Measurements from ENCODE around the gene FGD4. TPM values are rescaled to one million over a fixed set of nuclear protein-coding genes. Genes with fewer than 3 reads are reported as not detected.

FGD4 gene
- total RNA-seq, 2 donors from 2014 or later: 36.3 to 54.4 TPM

DNA sequence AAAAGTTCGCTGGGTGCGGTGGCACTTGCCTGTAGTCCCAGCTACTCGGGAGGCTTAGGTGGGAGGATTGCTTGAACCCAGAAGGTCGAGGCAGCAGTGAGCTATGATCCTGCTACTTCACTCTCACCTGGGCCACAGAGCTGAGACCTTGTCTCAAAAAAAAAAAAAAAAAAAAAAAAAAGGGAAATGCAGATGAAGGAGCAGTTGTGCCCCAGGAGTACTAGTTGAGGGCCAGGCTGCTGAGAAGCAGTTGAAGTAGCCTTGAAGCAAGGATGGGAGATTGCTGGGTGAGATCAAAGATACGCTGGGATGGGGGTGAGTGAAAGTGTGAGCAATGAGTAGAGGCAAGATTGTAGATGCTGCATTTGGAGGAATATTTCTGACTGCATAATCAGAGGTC lies 186.3 kb downstream of the FGD4 start:
- WGBS, 2 donors: 94 to 98% methylated on average over 5 of the region's 5 CpGs
- Histone ChIP-seq H3K36me3 (replicated peaks in 1 of 2; ENCODE audit: insufficient read depth in 1 of 2, low read depth in 2 of 2) (peaks cover 0 to 6% of the 10 kb centered on the region in 2 donors), H3K4me1 (no peaks in the 10 kb centered on the region), H3K27ac (no peak overlapping the region), H3K9me3 (no peaks in the 10 kb centered on the region), H3K4me3 (no peak overlapping the region), H3K27me3 (no peaks in the 10 kb centered on the region)
- TF ChIP-seq POLR2A (IDR thresholded peaks at IDR 0.05): no peak
- TF ChIP-seq, protein P1, sequence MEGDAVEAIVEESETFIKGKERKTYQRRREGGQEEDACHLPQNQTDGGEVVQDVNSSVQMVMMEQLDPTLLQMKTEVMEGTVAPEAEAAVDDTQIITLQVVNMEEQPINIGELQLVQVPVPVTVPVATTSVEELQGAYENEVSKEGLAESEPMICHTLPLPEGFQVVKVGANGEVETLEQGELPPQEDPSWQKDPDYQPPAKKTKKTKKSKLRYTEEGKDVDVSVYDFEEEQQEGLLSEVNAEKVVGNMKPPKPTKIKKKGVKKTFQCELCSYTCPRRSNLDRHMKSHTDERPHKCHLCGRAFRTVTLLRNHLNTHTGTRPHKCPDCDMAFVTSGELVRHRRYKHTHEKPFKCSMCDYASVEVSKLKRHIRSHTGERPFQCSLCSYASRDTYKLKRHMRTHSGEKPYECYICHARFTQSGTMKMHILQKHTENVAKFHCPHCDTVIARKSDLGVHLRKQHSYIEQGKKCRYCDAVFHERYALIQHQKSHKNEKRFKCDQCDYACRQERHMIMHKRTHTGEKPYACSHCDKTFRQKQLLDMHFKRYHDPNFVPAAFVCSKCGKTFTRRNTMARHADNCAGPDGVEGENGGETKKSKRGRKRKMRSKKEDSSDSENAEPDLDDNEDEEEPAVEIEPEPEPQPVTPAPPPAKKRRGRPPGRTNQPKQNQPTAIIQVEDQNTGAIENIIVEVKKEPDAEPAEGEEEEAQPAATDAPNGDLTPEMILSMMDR (IDR thresholded peaks at IDR 0.05): no peak
- DNase-seq (no peak), ATAC-seq (no peak)
- intact Hi-C loops (cut with DNase I): no loop called here

- Histone ChIP-seq H3K27me3 (no peaks in the 10 kb centered on the region), H3K4me3 (no peak overlapping the region), H3K27ac (no peak overlapping the region), H3K4me1 (no peaks in the 10 kb centered on the region), H3K36me3 (replicated peaks in 1 of 2; ENCODE audit: insufficient read depth in 1 of 2, low read depth in 2 of 2) (peaks cover 0 to 6% of the 10 kb centered on the region in 2 donors), H3K9me3 (no peaks in the 10 kb centered on the region)
- 71 to 72% methylated on average over 2 of the region's 2 CpGs for WGBS, 2 donors
- ATAC-seq (no peak), DNase-seq (no peak)
- intact Hi-C loops (cut with DNase I): no loop called here
- TF ChIP-seq POLR2A (IDR thresholded peaks at IDR 0.05): no peak
- TF ChIP-seq, protein P1 (IDR thresholded peaks at IDR 0.05): no peak
Observed at GRCh38 chr12:32586390-32586789, 187.0 kb downstream of the FGD4 start.

DNA sequence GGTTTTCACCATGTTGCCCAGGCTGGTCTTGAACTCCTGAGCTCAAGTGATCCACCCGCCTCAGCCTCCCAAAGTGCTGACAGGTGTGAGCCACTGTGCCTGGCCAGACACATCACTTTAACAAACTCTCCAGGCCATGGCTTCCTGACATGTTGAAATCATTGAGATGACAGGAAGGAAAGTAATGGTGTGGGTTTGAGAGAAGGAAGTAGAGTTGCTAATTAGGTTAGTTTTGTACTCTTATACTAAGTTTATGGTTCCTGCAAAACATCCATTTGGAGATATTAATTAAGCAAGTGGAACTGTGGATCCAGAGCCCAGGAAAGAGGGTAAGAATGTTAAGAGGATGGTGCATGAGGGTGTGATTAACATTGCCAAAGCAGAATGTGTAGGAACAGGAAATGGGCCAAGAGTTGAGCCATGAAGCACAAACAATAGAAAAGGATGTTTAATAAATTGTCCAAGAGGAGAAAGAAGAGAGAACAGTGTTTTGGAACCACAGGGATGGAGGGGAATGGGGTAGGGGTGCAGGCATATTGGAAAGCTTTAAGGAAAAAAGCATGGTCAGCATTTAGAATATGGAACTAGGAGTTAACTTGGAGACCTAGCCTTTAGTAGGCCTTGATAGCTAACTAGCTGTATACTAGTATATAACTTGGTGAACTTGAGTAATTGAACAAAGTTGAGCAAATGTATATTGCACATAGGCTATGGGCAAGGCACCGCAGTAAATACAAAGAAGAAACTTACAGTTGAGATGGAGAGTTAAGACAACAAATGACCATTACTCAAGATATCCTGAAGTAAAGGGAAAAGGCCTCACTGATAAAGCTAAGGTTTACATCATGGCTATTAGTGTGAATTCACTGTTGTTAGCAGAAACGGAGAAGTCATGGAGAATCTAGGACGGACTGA lies 188.5 kb downstream of the FGD4 start:
- 86 to 95% methylated on average over 4 of the region's 4 CpGs for WGBS, 2 donors
- Histone ChIP-seq H3K36me3 (replicated peaks in 1 of 2; ENCODE audit: insufficient read depth in 1 of 2, low read depth in 2 of 2) (no peaks in the 10 kb centered on the region), H3K9me3 (no peaks in the 10 kb centered on the region), H3K27me3 (no peaks in the 10 kb centered on the region), H3K27ac (no peak overlapping the region), H3K4me3 (no peak overlapping the region), H3K4me1 (no peaks in the 10 kb centered on the region)
- no peak for DNase-seq
- ATAC-seq: no peak
- TF ChIP-seq, protein P1 (IDR thresholded peaks at IDR 0.05): no peak
- no peak for TF ChIP-seq POLR2A (IDR thresholded peaks at IDR 0.05)
- intact Hi-C loops (cut with DNase I): no loop called here

DNA sequence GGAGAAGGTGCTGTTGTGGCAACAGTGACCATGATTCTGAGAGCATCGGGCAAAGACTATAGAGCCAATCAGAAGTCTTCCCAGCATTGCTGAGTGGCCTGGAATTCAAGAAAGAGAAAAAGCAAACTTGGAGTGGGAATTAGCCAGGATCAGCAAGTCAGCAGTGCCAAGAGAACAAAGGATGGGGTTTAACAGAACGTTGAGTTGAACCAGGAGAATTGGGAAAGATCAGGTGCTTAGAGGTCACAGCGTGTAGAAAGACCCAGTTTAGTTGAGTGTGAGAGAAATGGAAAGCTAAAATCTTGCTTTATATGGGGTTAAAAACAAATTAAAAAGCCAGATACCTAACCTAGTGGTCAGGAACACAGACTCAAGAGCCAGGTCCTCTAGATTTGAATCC lies 189.2 kb downstream of the FGD4 start:
- Histone ChIP-seq H3K27me3 (no peaks in the 10 kb centered on the region), H3K9me3 (no peaks in the 10 kb centered on the region), H3K36me3 (replicated peaks in 1 of 2; ENCODE audit: insufficient read depth in 1 of 2, low read depth in 2 of 2) (no peaks in the 10 kb centered on the region), H3K4me3 (no peak overlapping the region), H3K27ac (peak overlapping the region in 1 of 4 donors; percentile 15), H3K4me1 (no peaks in the 10 kb centered on the region)
- TF ChIP-seq, protein P1 (IDR thresholded peaks at IDR 0.05): no peak
- TF ChIP-seq POLR2A (IDR thresholded peaks at IDR 0.05): no peak
- WGBS, 2 donors: 77% methylated on average over 3 of the region's 3 CpGs
- no peak for ATAC-seq
- intact Hi-C loops (cut with DNase I): no loop called here
- no peak for DNase-seq

Measured in body of pancreas (tissue), 4 donors.